HUDEP-2 (cell line): ENCODE data around the gene BCAS3.

Source experiments
- DNase-seq, 76 experiments: peaks; one replicate each; lab custom pipeline; 2025; ENCODE audit not compliant: unreplicated experiment in 76 of 76; lab: John Stamatoyannopoulos, UW

The BCAS3 gene

DNA sequence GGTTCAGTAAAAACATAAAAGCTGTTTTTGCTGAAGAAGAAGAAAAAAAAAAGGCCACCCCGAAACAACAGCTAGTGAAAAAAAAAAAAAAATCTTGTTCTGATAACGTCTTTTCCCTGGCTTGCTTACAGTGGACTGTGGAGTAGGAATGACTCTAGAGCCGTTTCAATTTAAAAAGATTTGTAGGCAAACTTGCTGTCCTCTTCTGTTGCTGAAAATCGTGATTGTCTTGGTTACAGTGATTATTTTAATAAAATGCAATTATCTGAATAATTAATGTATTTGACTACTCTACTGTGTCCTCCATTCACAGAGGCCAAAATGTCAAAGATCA, 531.4 kb downstream of the BCAS3 start:
- DNase-seq, result no peak

DNA sequence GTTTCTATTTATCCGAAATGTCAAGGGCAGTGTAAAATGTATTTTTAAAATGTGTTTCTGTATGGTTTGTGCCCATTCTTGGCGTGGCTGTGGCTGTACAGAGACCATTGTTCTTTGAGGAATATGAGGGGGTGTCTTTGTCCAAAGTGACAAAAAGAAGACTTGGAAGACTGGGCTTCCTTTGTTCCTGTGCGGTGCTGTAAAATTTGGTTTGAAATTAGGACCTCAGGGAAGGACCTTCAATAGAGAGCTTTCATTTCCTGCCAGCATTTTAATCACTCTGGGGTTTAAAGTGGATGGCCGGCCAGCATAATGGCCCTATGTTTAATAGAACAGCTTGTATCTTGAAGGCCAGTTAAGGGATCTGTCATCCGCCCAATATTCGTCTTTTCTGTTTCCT, 531.9 kb downstream of the BCAS3 start:
- DNase-seq, result no peak

- DNase-seq, result no peak
Measured at GRCh38 chr17:61211236-61211635, 533.6 kb downstream of the BCAS3 start.

- no peak for DNase-seq
Measured at GRCh38 chr17:61212655-61213054, 535.0 kb downstream of the BCAS3 start.

DNA sequence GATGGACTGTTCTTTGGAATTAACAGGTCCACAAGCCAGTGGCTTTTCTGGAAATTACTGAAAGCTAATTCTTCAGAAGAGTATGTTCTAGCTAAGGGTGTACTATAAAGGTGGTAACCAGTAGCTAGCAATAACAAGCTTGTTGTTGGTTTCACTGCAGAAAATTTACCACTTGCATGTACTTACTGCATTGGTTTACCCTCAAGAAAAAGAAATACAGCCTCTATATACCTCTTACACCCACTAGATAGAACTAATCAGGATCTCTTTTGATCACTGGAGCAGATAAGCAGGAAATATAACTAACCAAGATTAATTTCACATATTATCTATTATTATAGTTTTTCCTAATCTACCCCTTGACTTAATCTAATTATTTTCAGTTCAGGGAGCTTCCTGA, 537.1 kb downstream of the BCAS3 start:
- DNase-seq, result no peak

DNA sequence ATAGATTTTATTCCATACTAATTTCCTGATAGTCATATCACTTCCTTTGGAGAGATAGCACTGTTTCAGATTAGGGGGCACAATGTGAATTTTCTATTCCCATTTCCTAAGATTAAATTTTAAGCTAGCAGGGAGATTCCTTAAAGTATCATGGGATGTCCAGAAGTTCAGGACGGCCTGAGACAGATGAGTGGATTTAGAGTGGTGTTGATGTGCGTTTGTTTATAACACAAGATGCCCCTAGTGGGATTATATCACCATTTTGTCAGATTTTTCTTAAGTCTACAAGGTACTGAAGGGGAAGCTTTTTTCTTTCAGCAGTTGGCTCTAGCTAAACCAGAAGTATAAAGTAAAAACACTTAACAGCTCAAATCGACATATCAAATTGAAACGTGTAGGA, 538.4 kb downstream of the BCAS3 start:
- DNase-seq, result no peak

DNA sequence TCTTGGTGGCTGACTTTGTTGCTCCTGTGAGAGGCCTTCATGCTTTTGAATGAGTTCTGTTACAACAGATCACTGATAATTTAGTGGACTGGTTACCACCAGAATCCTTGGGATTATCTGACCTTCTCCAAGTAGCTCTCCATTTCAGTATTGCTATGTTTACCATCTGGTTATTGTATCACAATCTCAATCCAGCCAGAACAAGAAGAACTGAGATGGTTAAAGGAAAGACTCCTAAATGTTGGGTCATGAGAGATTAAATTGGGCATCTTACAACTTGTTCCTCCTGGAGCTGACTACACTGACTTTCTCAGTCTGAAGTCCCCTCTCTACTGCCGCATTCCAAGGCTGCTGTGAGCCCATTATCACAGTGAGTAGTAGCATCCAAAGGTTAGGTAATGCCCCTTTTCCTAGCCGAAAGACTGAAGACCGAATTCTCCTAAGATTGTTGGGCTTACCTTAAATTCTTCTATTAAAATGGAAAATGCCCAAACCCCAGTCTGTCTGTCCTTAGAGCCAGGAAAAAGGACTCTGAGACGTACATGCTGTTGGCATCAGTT, 540.3 kb downstream of the BCAS3 start:
- no peak for DNase-seq

- DNase-seq, result no peak
Measured at GRCh38 chr17:61218438-61218837, 540.8 kb downstream of the BCAS3 start.

DNA sequence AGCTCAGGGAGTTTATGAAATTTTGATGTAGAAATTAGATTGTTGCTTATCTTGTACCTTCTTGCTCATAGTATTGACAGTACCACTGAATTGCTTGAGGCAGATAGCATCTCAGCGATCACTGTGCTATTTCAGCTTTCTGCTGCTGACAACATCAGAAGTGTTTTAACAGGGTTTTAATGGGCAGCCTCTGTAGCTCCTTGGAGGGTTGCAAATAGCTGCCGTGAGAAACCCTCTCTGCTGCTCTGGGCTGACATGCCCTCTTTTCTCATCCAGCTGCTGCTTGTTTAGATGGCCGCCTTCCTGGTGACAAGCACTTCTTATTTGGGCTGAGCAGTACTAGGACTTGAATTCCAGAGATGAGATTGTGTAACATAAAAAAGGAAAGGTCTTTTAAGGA, 541.8 kb downstream of the BCAS3 start:
- DNase-seq, result no peak

GRCh38 chr17:61221181-61221580, 543.5 kb downstream of the BCAS3 start:
- DNase-seq, result peak in 2 of 76 experiments; percentile 4 to 23

DNA sequence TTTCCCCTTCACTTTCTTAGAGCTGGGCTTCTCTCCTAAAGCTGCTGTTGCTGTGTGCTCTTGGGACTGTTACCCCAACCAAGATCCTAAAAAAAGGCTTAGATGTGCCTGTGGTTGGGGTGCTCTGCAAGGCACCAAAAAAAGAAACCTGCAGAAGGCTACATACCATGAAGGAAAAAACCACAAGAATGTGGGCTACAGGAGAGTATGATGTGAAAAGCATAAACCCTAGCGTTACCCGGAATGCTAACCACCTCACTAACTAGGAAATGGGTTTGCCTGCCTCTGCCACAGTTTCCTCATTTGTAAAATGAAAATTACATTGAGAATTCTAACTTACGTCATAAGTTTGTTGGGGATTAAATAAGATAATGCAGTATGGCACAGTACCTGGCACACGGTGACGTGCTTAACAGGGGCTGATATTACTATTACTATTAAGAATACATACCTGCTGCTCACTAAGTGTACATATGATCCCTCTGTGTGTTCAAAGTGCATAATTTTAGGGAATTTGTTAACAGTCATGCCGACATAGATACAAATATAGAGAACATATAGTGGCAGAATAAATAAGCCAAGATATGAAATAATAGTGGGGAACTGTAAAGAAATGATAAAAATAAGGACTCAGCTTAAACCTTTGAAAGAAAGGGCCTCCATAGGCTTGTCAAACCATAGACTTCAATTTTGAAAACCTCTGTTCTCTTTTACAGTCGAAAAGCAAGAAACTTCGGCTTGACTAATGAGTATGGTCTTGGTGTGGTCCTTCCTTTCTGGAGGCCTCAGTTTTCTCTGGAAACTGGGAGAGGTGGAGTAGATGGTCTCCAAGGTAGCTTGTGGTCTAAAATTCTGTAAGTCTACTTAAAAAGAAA, 544.2 kb downstream of the BCAS3 start:
- no peak for DNase-seq

- DNase-seq, result no peak
Measured at GRCh38 chr17:61223725-61224124, 546.1 kb downstream of the BCAS3 start.

DNA sequence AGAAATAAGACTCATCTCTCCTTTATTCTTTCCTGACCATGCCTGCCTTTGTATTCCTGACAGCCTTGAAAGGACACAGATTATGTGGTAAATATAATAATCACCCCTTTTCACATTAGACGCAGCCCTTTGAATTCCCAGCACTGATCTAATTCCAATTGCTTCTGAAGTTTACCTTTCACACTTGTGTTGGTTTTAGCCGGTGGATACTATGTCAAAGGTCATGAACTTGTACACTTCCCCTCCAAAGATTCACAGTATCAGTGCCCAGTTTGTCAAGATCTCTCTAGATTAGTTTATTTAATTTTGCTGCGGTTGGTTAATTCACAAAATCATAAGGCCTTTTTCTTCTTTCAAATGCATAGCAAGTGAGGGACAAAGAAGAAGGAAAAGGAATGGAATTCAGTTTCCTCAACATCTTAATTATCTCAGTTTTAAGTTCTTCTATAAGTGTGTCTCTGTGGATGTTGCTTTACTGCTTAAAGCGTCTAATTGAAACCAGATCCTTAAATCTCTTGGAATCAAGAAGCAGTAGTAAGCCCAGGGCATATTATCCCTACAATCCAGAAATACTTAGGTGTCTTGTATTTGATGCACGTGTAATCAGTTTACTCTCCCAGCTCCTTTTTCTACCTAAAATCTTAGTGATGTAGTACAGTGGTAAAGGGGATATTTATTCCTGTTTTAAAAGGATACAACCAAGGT, 547.7 kb downstream of the BCAS3 start:
- DNase-seq, result no peak

DNA sequence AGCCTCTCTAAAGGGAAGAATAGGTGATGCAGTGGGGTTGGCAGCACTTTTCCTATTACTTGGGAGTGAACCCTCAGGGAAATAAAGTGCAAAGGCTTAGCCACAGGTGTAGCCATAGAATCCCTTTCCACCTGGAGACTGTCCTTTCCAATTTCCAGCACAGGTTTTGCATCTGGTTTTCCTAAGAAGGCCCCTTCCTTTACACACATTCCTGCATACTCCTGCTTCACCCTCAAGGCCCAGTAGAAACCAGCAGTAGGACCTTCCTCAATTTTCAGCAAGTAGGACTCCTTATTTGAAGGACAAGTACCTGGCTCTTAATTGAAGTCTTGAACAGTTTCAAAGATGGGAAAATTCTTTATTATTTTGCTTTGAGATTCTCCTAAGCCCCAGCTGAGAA, 550.2 kb downstream of the BCAS3 start:
- no peak for DNase-seq

DNA sequence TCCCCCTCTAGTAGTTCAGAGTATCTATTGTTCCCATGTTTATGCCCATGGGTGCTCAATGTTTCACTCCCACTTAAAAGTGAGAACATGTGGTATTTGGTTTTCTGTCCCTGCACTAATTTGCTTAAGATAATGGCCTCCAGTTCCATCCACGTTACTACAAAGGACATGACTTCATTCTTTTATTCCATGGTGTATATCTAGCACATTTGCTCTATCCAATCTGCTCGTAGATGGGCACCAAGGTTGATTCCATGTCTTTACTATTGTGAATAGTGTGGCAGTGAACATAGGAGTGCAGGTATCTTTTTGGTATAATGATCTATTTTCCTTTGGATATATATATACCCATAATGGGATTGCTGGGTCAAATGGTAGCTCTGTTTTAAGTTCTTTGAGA, 552.8 kb downstream of the BCAS3 start:
- DNase-seq, result no peak

DNA sequence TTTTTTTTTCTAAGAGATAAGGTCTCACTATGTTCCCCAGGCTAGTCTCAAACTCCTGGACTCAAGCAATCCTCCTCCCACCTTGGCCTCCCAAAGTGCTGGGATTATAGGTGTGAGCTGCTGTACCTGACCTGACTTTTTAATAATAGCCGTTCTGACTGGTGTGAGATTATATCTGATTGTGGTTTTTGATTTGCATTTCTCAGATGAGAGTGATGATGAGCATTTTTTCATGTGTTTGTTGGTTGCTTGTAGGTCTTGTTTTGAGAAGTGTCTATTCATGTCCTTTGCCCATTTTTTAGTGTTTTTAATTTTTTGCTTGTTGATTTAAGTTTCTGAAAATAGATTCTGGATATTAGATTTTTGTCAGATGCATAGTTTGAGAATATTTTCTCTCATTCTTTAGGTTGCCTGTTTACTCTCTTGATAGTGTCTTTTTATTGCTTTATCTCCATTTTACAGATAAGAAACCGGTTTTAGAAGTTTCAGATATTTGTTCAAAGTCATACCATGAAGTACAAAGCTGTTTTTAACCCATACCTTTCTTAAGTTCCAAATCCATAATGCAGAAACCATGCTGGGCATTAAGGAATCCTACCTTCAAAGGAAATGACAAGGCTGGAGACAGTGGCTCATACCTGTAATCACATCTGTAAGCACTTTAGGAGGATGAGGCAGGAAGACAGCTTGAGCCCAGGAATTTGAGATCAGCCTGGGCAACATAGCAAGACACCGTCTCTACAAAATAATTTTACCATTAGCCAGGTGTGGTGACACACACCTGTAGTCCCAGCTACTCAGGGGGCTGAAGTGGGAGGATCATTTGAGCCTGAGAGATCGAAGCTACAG, 553.5 kb downstream of the BCAS3 start:
- no peak for DNase-seq

DNA sequence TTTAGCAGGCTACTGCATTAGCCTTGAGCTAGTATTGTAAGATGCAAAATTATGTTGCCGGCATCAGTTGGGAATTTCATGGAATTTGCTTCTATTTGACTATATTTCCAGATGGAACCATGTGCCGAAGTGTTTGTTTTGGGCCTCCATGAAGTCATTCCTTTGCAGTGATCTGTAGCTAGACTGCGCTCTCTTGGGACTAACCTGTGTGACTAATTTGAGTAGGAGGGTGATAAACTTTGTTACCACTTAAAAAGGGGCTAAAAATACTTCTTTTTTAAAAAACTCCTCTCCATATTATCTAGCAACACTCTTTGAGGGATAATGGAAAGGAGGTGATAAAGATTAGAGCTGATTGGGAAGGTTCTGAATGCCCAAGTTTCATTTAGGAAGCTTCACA, 555.2 kb downstream of the BCAS3 start:
- DNase-seq, result no peak

DNA sequence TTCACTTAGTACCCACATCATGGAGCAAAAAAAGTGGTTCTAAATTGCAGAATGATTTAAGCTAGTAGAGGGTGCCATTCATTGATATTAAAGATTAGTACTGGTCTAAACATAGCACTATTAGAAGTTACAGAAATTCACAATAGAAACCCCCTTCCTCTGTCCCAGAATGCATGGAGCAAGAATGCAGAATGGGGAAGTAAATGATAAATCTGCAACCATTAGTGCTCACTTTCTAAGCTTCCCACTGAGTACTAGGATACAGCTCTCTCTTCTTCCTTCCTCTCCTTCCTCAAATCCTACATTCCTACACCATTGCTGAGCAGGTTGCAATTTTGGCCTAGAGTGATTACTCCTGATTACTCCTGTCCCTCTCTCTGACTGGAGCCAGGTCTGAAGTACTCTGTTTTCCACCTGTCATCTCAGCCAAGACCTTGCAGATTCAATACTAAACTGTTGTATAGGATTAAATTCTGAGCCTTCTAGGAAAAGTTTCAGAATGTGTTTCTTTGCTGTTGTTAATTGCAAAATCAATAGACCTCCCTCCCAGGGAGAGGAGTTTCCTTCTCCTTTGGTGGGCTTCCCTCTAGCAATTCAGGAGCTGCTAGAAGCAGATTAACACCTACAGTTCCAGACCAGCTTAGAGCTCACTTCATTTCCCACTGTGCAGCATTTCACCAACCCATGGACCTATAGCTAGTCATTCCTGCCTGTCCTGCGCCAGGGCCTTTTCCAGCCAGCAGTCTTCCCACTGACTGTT, 556.5 kb downstream of the BCAS3 start:
- DNase-seq, result no peak

DNA sequence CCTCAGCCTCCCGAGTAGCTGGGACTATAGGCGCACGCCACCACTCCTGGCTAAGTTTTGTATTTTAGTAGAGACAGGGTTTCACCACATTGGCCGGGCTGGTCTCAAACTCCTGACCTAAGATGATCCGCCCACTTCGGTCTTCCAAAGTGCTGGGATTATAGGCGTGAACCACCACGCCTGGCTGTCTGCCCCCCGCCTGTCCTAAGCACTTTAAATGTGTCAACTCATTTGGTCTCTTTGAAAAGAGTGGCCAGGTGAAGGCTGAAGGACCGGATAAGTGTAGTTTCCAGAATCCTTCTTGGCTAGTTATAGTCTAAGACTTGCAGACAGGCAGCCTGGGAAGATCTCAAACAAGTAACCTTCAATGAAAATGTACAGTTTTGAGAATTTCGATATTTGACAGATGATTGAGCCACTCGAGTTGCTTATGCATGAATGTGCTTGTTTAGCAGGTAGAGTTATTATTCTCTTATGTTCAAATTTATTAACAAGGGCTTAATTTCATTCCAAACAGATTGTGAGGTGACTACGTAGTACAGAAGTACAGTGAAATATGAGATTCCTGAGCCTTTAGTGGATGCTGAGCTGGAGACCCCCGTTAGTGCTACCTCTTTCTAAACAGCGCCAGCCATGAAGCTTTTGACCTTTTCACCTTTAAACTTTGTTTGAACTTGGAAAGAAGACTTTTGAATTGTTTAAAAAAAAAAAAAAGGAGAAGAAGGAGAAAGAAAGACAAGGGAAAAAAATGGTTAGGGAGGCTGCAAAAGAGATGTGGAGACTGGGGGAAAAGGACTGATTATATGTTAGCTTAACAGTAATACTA, 557.6 kb downstream of the BCAS3 start:
- no peak for DNase-seq

DNA sequence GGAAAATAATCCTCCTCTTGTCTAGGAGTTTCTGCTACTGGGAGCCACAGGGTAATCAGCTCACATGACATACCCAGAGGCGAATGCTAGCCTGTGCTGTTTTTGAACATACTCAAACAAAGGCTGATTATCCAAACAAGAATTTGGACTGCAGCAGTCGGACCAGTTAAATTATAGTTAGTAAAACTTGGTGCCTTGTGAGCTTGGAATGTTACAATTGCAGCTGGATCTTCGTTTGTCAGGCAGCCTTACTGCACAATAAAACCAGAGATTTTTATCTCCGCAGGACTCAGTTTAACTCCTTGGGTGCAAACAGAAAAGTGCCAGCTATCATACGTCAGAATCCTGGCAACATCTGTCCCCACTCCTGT, 558.2 kb downstream of the BCAS3 start:
- DNase-seq, result no peak
